Measurements from ENCODE around the gene CMTM8. TPM values are rescaled to one million over a fixed set of nuclear protein-coding genes. Genes with fewer than 3 reads are reported as not detected.

CMTM8 gene
- total RNA-seq, 1 experiment from 2014 or later = 28.5 TPM

GRCh38 chr3:32321095-32321790 is 82.8 kb downstream of the CMTM8 start:
- Mint-ChIP-seq H3K36me3 (ENCODE audit: insufficient read depth, unreplicated experiment) (no peaks in the 10 kb centered on the region), H3K27ac (ENCODE audit: unreplicated experiment) (no peak overlapping the region), H3K9me3 (ENCODE audit: unreplicated experiment) (no peaks in the 10 kb centered on the region), H3K4me1 (ENCODE audit: low read depth, unreplicated experiment) (peaks cover 14% of the 10 kb centered on the region), H3K4me3 (ENCODE audit: unreplicated experiment) (no peak overlapping the region), H3K27me3 (ENCODE audit: insufficient read depth, unreplicated experiment) (no peaks in the 10 kb centered on the region)
- CTCF ChIA-PET = no interaction called here
- TF ChIP-seq CTCF (IDR thresholded peaks at IDR 0.05; ENCODE audit: insufficient read depth in 1 of 2, low read depth in 1 of 2, low read length in 1 of 2, severe bottlenecking in 1 of 2, unreplicated experiment in 1 of 2) = no peak
- Histone ChIP-seq H3K4me3 (ENCODE audit: low read depth, low read length) (no peak overlapping the region), H3K36me3 (ENCODE audit: control insufficient read depth, insufficient read depth, low read length) (no peaks in the 10 kb centered on the region; the same call in 1 of the 2 replicates), H3K4me1 (peaks cover 12% of the 10 kb centered on the region), H3K9me3 (no peaks in the 10 kb centered on the region), H3K27me3 (replicated peaks; ENCODE audit: control insufficient read depth, insufficient read depth, low read length) (no peaks in the 10 kb centered on the region)
- intact Hi-C loops (cut with micrococcal nuclease; ENCODE audit: unreplicated experiment) = no loop called here
- no peak for DNase-seq
- no TSS peak for BruUV-seq (replicated peaks)
- POLR2A ChIA-PET = interaction anchor here (0.7 kb wide), 1 partner anchor 16 kb away, joined by 8 read pairs; no protein-coding TSS in a partner anchor

DNA sequence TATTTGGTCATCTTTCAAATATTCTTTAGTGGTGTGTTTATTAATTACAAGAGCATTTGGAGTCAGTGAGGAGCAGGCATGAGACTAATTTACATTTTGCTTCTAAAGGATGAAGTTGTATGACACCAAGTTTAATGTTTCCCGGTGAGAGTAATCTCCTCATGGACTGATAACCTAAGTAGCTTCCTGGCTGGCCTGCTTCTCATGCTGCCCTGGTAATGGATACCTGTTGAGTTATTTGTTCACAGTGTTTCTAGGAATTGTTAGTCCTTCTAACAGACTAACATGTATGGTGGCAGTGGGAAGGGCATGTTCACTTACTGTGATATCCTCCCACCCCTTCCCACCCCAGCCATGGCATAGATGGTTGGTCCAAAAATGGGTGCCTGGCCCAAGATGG is 83.8 kb downstream of the CMTM8 start:
- Mint-ChIP-seq H3K27ac (ENCODE audit: unreplicated experiment) (no peak overlapping the region), H3K4me1 (ENCODE audit: low read depth, unreplicated experiment) (peaks cover 5% of the 10 kb centered on the region), H3K27me3 (ENCODE audit: insufficient read depth, unreplicated experiment) (no peaks in the 10 kb centered on the region), H3K9me3 (ENCODE audit: unreplicated experiment) (no peaks in the 10 kb centered on the region), H3K36me3 (ENCODE audit: insufficient read depth, unreplicated experiment) (no peaks in the 10 kb centered on the region), H3K4me3 (ENCODE audit: unreplicated experiment) (no peak overlapping the region)
- DNase-seq = no peak
- TF ChIP-seq CTCF (IDR thresholded peaks at IDR 0.05; ENCODE audit: insufficient read depth in 1 of 2, low read depth in 1 of 2, low read length in 1 of 2, severe bottlenecking in 1 of 2, unreplicated experiment in 1 of 2) = no peak
- Histone ChIP-seq H3K9me3 (no peaks in the 10 kb centered on the region), H3K4me3 (ENCODE audit: low read depth, low read length) (no peak overlapping the region), H3K4me1 (peaks cover 3% of the 10 kb centered on the region; the same call in 1 of the 2 replicates), H3K27me3 (replicated peaks; ENCODE audit: control insufficient read depth, insufficient read depth, low read length) (no peaks in the 10 kb centered on the region), H3K36me3 (ENCODE audit: control insufficient read depth, insufficient read depth, low read length) (no peaks in the 10 kb centered on the region; the same call in 1 of the 2 replicates)
- ChIA-PET CTCF (no interaction called here), POLR2A (no interaction called here)
- no TSS peak for BruUV-seq (replicated peaks)
- intact Hi-C loops (cut with micrococcal nuclease; ENCODE audit: unreplicated experiment) = no loop called here

DNA sequence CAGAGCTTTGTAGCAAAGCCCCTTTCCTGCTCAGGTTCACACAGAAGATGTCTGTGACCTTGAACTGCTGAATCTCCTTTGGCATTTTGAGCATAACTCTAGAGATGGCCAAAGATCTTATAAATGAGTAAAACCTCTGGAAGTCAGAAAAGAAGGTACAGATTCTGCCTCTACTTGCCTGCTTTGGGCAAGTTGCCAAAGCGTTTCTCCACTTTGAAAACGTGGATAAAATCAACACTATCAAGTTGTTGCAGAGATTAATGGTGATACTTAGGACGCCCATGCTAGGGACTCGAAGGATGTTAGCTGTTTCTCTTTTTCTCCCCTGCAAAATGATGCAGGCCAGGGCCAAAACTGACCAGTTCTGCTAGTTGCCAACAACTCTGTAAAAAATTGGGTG is 85.1 kb downstream of the CMTM8 start:
- Histone ChIP-seq H3K9me3 (no peaks in the 10 kb centered on the region), H3K27me3 (replicated peaks; ENCODE audit: control insufficient read depth, insufficient read depth, low read length) (no peaks in the 10 kb centered on the region), H3K4me3 (ENCODE audit: low read depth, low read length) (no peak overlapping the region), H3K4me1 (no peaks in the 10 kb centered on the region), H3K36me3 (ENCODE audit: control insufficient read depth, insufficient read depth, low read length) (no peaks in the 10 kb centered on the region; the same call in 1 of the 2 replicates)
- H3K36me3 Mint-ChIP-seq (ENCODE audit: insufficient read depth, unreplicated experiment) = no peaks in the 10 kb centered on the region
- no peaks in the 10 kb centered on the region for H3K27me3 Mint-ChIP-seq (ENCODE audit: insufficient read depth, unreplicated experiment)
- H3K4me3 Mint-ChIP-seq (ENCODE audit: unreplicated experiment) = no peak overlapping the region
- CTCF ChIA-PET = no interaction called here
- H3K9me3 Mint-ChIP-seq (ENCODE audit: unreplicated experiment) = no peaks in the 10 kb centered on the region
- H3K4me1 Mint-ChIP-seq (ENCODE audit: low read depth, unreplicated experiment) = no peaks in the 10 kb centered on the region
- no TSS peak for BruUV-seq (replicated peaks)
- POLR2A ChIA-PET = no interaction called here
- no peak overlapping the region for H3K27ac Mint-ChIP-seq (ENCODE audit: unreplicated experiment)
- no peak for TF ChIP-seq CTCF (IDR thresholded peaks at IDR 0.05; ENCODE audit: insufficient read depth in 1 of 2, low read depth in 1 of 2, low read length in 1 of 2, severe bottlenecking in 1 of 2, unreplicated experiment in 1 of 2)
- intact Hi-C loops (cut with micrococcal nuclease; ENCODE audit: unreplicated experiment) = no loop called here
- no peak for DNase-seq
